Heart right ventricle (tissue), 16 donors: ENCODE results near the gene TBC1D23. TPM values are rescaled to one million over a fixed set of nuclear protein-coding genes. Genes with fewer than 3 reads are reported as not detected.

Experiments used
- ATAC-seq, 8 donors: fragments of 200-7000 bp; cut with Tn5 transposase; one replicate each; pipeline ENCODE4 v1.9.1; 2020; ENCODE audit warnings: mild to moderate bottlenecking in 8 of 8, moderate library complexity in 8 of 8, moderate number of reproducible peaks in 1 of 8
- DNase-seq, 2 donors: peaks; one replicate each; pipeline ENCODE4 v3.0.0-alpha.2; 2020
- H3K27ac ChIP-seq, 10 donors: fragments of 200-600 bp; sonication (generic) in 2 of 10; one replicate each; pipeline versions ENCODE4 v1.5.0 to v1.8.0; 2020 to 2022; ENCODE audit warnings: mild to moderate bottlenecking in 3 of 10
- H3K27me3 ChIP-seq, 7 donors: fragments of 200-600 bp; one replicate each; pipeline ENCODE4 v1.8.0; 2021 to 2022; ENCODE audit warnings: mild to moderate bottlenecking in 2 of 7
- H3K36me3 ChIP-seq, 9 donors: fragments of 200-600 bp; sonication (generic) in 1 of 9; one replicate each; pipeline versions ENCODE4 v1.5.0 to v1.8.0; 2020 to 2022; ENCODE audit warnings: mild to moderate bottlenecking in 2 of 9
- H3K4me1 ChIP-seq, 9 donors: fragments of 200-600 bp; sonication (generic) in 1 of 9; one replicate each; pipeline versions ENCODE4 v1.5.0 to v1.8.0; 2020 to 2022; ENCODE audit warnings: mild to moderate bottlenecking in 4 of 9
- H3K4me3 ChIP-seq, 10 donors: fragments of 200-600 bp; sonication (generic) in 2 of 10; one replicate each; pipeline versions ENCODE4 v1.5.0 to v1.8.0; 2020 to 2022; ENCODE audit warnings: mild to moderate bottlenecking in 7 of 10, moderate library complexity in 2 of 10
- H3K9me3 ChIP-seq, 11 donors: fragments of 200-600 bp in 10 of 11; sonication (generic) in 2 of 11; one replicate each; pipeline versions ENCODE4 v1.5.0 to v1.8.0; 2013 to 2022; ENCODE audit warnings: mild to moderate bottlenecking in 2 of 11, control low read depth in 1 of 11, moderate library complexity in 1 of 11
- CTCF ChIP-seq, 9 donors: fragments of 200-600 bp; sonication (generic) in 2 of 9; IDR thresholded peaks; one replicate each; pipeline versions ENCODE4 v1.5.0 to v1.8.0; 2021 to 2022; ENCODE audit warnings: antibody characterized with exemption in 9 of 9, mild to moderate bottlenecking in 5 of 9, moderate library complexity in 1 of 9
- WGBS, 2 donors: extraction: QIAGEN DNeasy Blood & Tissue Kit; methylation state at CpG; one replicate each; pipeline ENCODE4 v1.1.7; 2013; ENCODE audit warnings: inconsistent platforms in 1 of 2; 5-methylcytosine and 5-hydroxymethylcytosine counted together
- intact Hi-C, 10 donors: fragments of 100-400 bp; cut with DNase I; formaldehyde crosslinking; loops; one replicate each; pipeline versions ENCODE4 v1.11.1 to v1.14.2; 2022
- polyA plus RNA-seq, 2 donors: library from polyadenylated mRNA; stranded (reverse); fragments of 200-250 nt; gene quantifications; one replicate each; pipeline ENCODE4 v1.2.3, GENCODE V29; 2013
- total RNA-seq, 10 donors: library from RNA; stranded (reverse); fragmentation: NEBNext Ultra II Directional in 3 of 10; extraction: Animal tissue kit (Norgen Biotek cat#: 25700) in 3 of 10; gene quantifications; one replicate each; pipeline versions ENCODE4 v1.2.1 to v1.2.4, GENCODE V29; 2021 to 2023
- donor health status: Arrhythmogenic right ventricular cardiomyopathy.
- donor health status: ischemic (EF 13 %, LVEDD 7.1; RV severe dilation, severe dysfunction).
- donor health status: healthy with polysubstance abuse.
- donor health status: DM: no; HTN: yes; CAD: no.
- donor health status: DM: no; HTN: no; CAD: no.
- donor health status: ischemic (EF 25% LVEDD 6.9; RV normal size, moderate dysfunction).
- donor health status: ischemic (EF 25% LVEDD 5.7; RV mildly dilated, moderate dysfunction).
- donor health status: healthy.
- donor health status: DM: yes; HTN: yes; CAD: no.
- donor health status: Ischemic cardiomyopathy.
- donor health status: ischemic (EF 35%, LVEDD 5.7; RV mildly dilated, moderate dysfunction).
- donor health status: nonischemic (EF 11% LVEDD 7.7; RV severe dilation, severe dysfunction).
- donor health status: DM: yes; HTN: yes; CAD: no.
- donor health status: PGD.
- donor health status: ischemic (EF 29% LVEDD 5.4; RV normal size, mild dysfunction).
- donor health status: nonischemic (EF 23%, LVEDD 6.1; RV moderate dilation, normal function).

The TBC1D23 gene
- total and polyA plus RNA-seq, 12 donors: 18.8 to 40.4 (median 28.7) TPM

- WGBS, 2 donors: 94 to 98% methylated on average over 3 of the region's 3 CpGs
These were observed 94.1 kb downstream of the TBC1D23 start for GRCh38 chr3:100354850-100355249.

GRCh38 chr3:100358413-100358812 is 97.6 kb downstream of the TBC1D23 start:
- no peak for TF ChIP-seq CTCF (IDR thresholded peaks at IDR 0.05)
- no peak for DNase-seq
- 92 to 95% methylated on average over 2 of the region's 2 CpGs for WGBS, 2 donors
- Histone ChIP-seq H3K27ac (no peak overlapping the region), H3K36me3 (peaks cover 0 to 99% (median 41%) of the 10 kb centered on the region in 9 donors), H3K4me1 (no peaks in the 10 kb centered on the region), H3K9me3 (peaks cover 0 to 13% (median 6%) of the 10 kb centered on the region in 11 donors), H3K4me3 (no peak overlapping the region), H3K27me3 (no peaks in the 10 kb centered on the region)
- ATAC-seq: no peak
- intact Hi-C loops: no loop called here

More at GRCh38 chr3:100354850-100355249, 94.1 kb downstream of the TBC1D23 start:
- intact Hi-C loops: no loop called here
- Histone ChIP-seq H3K27ac (no peak overlapping the region), H3K4me1 (no peaks in the 10 kb centered on the region), H3K36me3 (peaks cover 0 to 91% (median 26%) of the 10 kb centered on the region in 9 donors), H3K9me3 (peaks cover 0 to 3% (median 0%) of the 10 kb centered on the region in 11 donors), H3K4me3 (no peak overlapping the region), H3K27me3 (no peaks in the 10 kb centered on the region)
- TF ChIP-seq CTCF (IDR thresholded peaks at IDR 0.05): no peak
- ATAC-seq (no peak), DNase-seq (no peak)

- H3K27ac ChIP-seq: no peak overlapping the region
- H3K36me3 ChIP-seq: peaks cover 0 to 99% (median 41%) of the 10 kb centered on the region in 9 donors
- no peak for TF ChIP-seq CTCF (IDR thresholded peaks at IDR 0.05)
- H3K27me3 ChIP-seq: no peaks in the 10 kb centered on the region
- WGBS, 2 donors: 92% methylated on average over 3 of the region's 3 CpGs
- no peak overlapping the region for H3K4me3 ChIP-seq
- ATAC-seq: no peak
- DNase-seq: no peak
- no peaks in the 10 kb centered on the region for H3K4me1 ChIP-seq
- peaks cover 0 to 13% (median 6%) of the 10 kb centered on the region in 11 donors for H3K9me3 ChIP-seq
- intact Hi-C loops: no loop called here
These were observed 98.2 kb downstream of the TBC1D23 start for GRCh38 chr3:100359035-100359434.

- no peaks in the 10 kb centered on the region for H3K4me1 ChIP-seq
- H3K36me3 ChIP-seq: peaks cover 0 to 99% (median 42%) of the 10 kb centered on the region in 9 donors
- 86 to 98% methylated on average over 4 of the region's 4 CpGs for WGBS, 2 donors
- H3K4me3 ChIP-seq: no peak overlapping the region
- no peaks in the 10 kb centered on the region for H3K27me3 ChIP-seq
- intact Hi-C loops: no loop called here
- ATAC-seq: no peak
- H3K9me3 ChIP-seq: peaks cover 0 to 13% (median 6%) of the 10 kb centered on the region in 11 donors
- H3K27ac ChIP-seq: no peak overlapping the region
- DNase-seq: no peak
- no peak for TF ChIP-seq CTCF (IDR thresholded peaks at IDR 0.05)
These were observed 100.1 kb downstream of the TBC1D23 start for GRCh38 chr3:100360757-100361496.
